GM18861 (cell line): ENCODE measurements around the gene GALNT13.

Experiments
- ATAC-seq: cut with Tn5 transposase; IDR thresholded peaks from one replicate; pipeline ENCODE4 v1.9.1; 2021; ENCODE audit not compliant: unreplicated experiment

Gene GALNT13

GRCh38 chr2:153940511-153940910, 68.8 kb downstream of the GALNT13 start:
- no peak for ATAC-seq

DNA sequence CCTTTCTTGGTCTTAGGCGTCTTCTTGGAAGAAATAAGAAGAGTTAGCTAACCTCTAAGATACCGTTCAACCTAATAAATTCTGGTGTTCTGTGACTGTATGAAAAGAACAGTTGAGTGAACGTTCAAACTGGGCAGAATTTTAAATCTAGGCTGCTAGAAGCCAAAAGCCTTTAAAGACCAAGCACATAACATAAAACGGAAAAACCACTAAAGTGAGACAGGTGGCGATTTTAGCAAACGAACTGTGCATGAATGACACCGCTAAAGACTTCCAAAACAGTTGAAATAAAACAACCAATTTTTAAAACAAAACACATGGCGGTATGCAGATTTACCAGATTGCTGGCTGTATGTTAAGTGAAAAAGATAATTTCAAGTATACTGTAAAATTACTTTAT, 73.1 kb downstream of the GALNT13 start:
- no peak for ATAC-seq

DNA sequence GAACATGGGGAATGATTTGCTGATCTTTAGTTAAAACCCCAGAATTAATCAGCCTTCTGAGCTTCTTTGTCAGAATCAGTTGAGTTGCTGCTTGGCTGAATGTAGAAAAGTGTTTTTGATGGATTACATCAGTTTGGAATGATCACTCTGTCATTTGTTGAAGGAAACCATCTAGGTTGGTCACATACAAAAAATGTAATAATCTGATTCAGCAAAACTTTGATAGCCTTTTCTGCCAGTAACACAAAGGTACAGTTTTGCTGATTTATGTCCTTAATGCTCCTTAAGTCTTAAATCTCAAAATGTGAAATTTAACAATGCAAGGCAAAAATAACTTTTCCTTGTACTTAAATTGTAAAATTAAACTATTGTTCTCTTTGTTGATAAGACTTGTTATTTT, 74.3 kb downstream of the GALNT13 start:
- no peak for ATAC-seq

DNA sequence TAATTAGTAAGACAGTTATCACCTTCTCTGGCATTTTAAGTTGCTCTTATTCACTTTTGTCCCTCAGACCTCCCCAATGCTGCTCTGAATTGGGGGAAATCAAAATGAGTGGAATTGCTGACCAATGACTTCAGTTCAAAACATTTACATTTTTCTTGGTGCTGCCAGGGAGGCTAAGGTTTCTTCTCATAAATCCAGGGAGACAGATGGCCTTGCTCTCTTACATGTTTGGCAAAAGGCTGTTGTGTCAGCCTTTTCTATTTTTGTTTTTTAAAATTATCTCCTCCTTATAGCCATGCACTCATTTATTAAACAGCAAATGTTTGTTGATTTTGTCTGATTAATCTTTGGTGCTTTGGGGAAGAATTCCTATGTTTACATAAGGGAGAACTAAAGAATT, 82.0 kb downstream of the GALNT13 start:
- no peak for ATAC-seq

GRCh38 chr2:153963256-153963655, 91.5 kb downstream of the GALNT13 start:
- no peak for ATAC-seq

DNA sequence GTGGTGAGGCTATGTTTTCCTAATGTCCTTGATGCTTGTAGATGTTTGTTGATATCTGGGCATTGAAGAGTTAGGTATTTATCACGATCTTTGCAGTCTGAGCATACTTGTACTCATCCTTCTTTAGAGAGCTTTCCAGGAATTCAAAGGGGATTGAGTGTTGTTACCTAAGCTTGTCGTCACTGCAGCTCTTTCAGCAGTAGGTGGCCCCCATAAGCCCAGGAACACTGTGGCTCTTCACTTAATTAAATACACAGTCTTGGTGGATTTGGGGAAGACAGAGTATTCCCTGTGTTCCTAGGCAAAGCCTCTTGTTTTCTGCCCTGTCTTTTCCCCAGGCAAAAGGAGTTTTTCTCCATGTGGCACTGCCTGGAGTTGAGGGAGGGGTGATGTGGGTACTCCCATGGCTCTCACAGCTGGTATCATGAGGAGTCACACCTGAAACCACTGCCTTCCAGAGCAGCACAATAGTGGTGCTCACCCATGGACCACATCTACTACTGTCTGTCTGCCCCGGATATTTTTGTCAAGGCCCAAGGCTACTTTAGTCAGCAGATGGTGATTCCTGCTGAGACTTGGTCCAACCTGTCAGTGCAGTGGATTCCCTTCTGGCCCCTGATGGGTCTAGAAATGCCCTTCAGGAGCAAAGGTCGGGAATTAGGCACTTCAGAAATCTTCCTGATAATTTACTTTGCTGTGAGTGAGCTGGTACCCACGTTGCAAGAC, 95.7 kb downstream of the GALNT13 start:
- no peak for ATAC-seq

GRCh38 chr2:153971250-153971649, 99.5 kb downstream of the GALNT13 start:
- ATAC-seq = no peak

DNA sequence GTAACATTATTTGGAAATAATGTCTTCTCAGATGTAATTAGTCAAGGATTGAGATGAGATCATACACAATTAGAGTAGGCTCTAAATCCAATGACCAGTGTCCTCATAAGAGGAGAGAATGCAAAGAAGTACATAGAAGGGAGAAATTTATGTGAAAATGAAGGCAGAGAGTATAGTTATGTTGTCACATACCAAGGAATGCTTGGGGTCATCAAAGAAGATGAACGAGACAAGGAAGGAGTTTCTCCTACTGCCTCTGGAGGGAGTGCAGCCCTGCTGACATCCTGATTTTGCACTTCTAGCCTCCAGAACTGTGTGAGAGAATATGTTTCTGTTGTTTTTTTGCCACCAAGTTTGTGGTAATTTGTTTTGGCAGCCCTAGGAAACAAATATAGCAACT, 100.1 kb downstream of the GALNT13 start:
- ATAC-seq = no peak

DNA sequence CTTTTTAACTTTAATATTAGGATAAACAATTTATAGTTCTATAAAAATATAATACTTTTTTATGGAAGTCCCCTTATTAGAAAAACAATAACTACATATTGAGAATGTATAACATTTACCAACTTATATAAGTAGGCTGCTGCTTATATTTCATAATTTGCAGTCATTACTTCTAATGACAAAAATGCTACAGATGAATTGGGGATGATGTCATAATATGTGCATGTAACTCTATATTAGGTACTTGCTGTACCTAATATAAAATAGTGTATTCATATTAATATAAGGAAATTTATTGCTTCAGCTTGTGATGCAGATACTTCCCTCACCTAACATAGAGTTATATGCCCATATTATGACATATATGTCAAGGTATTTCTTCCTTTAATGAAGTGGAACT, 100.7 kb downstream of the GALNT13 start:
- ATAC-seq = no peak

DNA sequence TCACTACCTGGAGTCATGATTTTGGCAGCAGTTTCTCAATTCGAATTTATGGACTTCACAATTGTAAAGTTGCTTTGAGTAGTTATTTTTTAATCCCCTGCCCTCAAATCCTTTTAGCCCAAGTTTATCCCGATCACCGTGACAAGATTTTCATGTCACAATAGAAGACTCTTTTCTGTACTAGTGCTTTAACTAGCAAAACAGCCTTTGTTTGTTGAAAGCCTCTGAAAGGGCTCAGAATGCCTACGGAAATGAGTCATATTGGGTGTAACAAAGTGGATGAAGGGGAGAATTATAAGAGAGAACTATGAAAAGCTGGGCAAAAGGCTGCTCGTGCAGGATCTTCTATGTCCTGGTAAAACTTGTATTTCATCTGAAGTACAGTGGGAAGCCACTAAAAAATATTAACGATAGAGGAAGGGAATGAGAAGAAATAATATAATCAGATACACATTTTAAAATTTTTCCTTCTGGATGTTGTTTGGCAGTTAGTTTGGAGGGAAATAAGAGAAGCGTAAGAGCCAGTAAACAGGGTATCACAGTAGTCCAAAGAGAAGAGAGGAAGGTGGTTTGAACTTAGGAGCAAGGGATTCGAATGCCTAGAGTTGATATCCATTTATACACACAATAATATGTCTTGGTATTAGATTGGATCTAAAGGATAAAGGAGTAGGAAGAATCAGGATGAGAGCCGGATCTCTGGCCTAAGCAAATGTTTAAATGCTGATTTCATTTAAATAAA, 114.9 kb downstream of the GALNT13 start:
- ATAC-seq = no peak

- no peak for ATAC-seq
Measured at GRCh38 chr2:153990771-153991170, 119.0 kb downstream of the GALNT13 start.

DNA sequence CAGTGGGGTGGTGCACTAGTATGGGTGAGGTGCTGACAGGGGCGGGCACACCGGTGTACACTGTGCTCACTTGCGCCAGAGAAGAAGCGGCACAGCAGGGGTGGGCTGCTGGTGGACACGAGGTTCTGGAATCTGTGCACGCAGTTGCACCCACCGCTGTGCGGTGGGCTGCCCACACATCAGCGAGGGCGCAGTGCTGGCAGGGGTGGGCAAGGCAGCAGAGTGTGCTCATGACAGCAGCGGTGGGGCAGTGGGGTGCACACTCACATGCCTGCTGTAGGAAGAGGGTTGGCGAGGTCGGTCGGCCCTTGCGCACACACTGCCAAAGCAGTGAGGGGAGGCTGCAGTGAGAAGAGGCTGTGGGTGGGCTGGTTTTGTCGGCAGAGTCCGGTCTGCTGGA, 141.8 kb downstream of the GALNT13 start:
- ATAC-seq = no peak

DNA sequence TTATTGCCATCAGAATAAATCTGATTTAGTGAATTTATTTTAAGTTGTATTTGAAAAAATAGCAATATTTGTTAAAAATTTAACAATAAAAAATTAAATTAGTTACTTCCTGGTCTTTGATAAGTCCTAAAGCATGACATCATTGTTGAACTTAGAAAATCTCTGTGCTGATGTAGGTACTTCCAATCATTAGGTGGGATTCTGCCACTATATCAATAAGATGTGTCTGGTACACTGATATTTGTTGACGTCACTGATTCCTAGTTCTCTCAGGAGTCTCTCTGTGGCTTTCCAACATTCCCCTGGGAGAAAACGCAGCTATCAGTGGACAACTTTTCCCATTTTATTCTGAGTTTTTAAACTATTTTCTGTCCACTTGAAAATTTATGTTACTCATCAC, 143.5 kb downstream of the GALNT13 start:
- ATAC-seq = no peak

- ATAC-seq = no peak
Measured at GRCh38 chr2:154029504-154029903, 157.8 kb downstream of the GALNT13 start.

DNA sequence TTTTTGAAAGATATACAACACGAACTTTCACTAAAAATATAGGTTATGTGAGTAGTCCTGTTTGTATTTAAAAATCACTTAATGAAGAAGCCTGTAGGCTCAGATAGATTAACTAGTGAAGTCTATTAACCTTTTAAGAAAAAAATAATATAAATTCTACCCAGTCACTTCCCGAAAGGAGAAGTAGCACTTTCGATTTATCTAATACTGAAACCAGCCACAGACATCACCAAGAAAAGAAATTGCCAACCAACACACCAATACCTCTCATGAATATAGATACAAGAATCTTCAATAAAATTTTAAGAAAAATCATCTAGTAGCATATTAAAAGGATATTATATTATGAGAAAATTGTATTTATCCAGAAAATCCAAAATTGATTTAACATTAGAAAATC, 160.5 kb downstream of the GALNT13 start:
- ATAC-seq = peak; percentile 72

- ATAC-seq = no peak
Measured at GRCh38 chr2:154046493-154046892, 174.8 kb downstream of the GALNT13 start.

- no peak for ATAC-seq
Measured at GRCh38 chr2:154048905-154049304, 177.2 kb downstream of the GALNT13 start.

- no peak for ATAC-seq
Measured at GRCh38 chr2:154049561-154049960, 177.8 kb downstream of the GALNT13 start.

DNA sequence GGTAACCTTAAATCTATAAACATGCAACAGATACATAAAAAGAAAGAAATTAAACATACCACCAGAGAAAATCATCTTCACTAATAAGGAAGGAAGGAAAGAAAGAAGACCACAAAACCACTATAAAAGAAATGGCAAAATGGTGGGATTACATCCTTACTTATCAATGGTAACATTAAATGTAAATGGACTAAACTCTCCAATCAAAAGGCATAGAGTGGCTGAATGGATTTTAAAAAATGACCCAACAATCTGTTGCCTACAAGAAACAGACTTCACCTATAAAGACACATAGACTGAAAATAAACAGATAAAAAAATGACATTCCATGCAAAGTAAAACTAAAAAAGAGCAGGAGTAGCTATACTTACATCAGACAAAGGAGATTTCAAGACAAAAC, 195.4 kb downstream of the GALNT13 start:
- ATAC-seq = no peak

GRCh38 chr2:154078926-154079325, 207.2 kb downstream of the GALNT13 start:
- ATAC-seq = no peak

- no peak for ATAC-seq
Measured at GRCh38 chr2:154092571-154092970, 220.8 kb downstream of the GALNT13 start.

DNA sequence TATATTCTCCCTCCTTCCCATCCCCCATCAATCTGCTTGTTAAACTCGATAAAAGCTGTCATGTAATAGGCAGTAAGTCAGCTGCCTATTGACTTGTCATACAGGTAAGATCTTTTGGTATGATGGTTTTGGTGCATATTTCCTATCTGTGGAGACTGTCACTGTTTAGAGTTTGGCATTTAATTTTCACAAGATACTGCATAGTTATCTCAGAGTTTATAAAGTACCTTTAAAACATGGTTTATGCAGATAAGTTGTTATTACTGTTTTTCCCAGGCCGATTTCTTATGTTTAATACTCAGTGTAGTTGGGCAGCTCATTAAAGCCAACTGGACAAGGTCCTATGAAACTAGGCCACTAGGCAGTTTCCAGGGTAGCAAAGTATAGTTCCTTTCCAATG, 222.1 kb downstream of the GALNT13 start:
- ATAC-seq = no peak
